Measurements from ENCODE around the gene GTF2F2.
A peak's percentile ranks its signal among the peaks of the same experiment; 100 is the strongest.

Gene GTF2F2

GRCh38 chr13:45122941-45123340 is 2.6 kb downstream of the GTF2F2 start:
- WGBS, 2 experiments (ENCODE audit: insufficient coverage in 2 of 2), result 94 to 96% methylated on average over 2 to 3 of the region's 6 CpGs
- H3K4me1 ChIP-seq (ENCODE audit: control insufficient read depth, insufficient read depth, low read length, poor library complexity, severe bottlenecking), result no peaks in the 10 kb centered on the region
- H3K4me3 ChIP-seq (ENCODE audit: extremely low read depth, insufficient read depth, low read length, poor library complexity, severe bottlenecking), result no peak overlapping the region
- peaks cover 9% of the 10 kb centered on the region for H3K36me3 ChIP-seq (ENCODE audit: control insufficient read depth, insufficient read depth, low read length)
- no peak overlapping the region for H3K27ac ChIP-seq (ENCODE audit: low read depth, low read length, severe bottlenecking)
- H3K9me3 ChIP-seq (ENCODE audit: control insufficient read depth, low read length), result no peaks in the 10 kb centered on the region

DNA sequence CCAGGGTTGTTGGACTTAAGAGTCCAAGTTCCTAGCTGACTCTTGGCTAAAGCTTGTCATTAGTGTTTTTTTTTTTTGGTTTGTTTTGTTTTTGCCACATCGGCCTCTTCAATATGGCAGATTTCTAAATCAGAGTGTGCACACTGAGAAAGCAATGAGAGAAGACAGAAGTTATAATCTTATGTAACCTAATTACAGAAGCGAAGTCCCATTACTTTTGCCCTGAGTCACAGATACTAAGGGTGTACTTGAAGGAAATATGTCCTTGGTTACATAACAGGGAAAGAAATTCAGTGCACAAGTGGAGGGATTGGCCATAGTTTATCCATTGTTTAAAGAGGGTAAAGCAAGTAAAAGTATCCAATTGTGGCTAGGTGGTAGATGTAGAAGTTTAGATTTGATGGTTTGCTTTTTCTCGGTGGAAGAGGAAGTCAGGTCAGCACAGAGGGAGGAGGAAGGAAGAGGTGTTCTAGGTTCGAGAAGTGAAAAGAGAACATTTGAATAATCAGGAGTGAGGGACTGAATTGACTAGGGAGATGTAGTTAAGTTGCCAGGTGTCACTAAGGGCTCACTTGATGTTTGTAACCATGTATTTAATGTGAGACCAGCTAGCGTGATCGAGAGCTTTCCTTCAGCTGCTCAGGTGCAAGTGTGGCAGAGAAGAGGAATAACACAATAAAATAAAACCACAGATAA is 12.2 kb downstream of the GTF2F2 start:
- peaks cover 7% of the 10 kb centered on the region for H3K36me3 ChIP-seq (ENCODE audit: control insufficient read depth, insufficient read depth, low read length)
- H3K27ac ChIP-seq (ENCODE audit: low read depth, low read length, severe bottlenecking), result no peak overlapping the region
- peaks cover 14% of the 10 kb centered on the region for H3K9me3 ChIP-seq (ENCODE audit: control insufficient read depth, low read length)
- WGBS, 2 experiments (ENCODE audit: insufficient coverage in 2 of 2), result 86 to 97% methylated on average over 2 to 3 of the region's 6 CpGs
- H3K4me1 ChIP-seq (ENCODE audit: control insufficient read depth, insufficient read depth, low read length, poor library complexity, severe bottlenecking), result no peaks in the 10 kb centered on the region
- H3K4me3 ChIP-seq (ENCODE audit: extremely low read depth, insufficient read depth, low read length, poor library complexity, severe bottlenecking), result no peak overlapping the region

DNA sequence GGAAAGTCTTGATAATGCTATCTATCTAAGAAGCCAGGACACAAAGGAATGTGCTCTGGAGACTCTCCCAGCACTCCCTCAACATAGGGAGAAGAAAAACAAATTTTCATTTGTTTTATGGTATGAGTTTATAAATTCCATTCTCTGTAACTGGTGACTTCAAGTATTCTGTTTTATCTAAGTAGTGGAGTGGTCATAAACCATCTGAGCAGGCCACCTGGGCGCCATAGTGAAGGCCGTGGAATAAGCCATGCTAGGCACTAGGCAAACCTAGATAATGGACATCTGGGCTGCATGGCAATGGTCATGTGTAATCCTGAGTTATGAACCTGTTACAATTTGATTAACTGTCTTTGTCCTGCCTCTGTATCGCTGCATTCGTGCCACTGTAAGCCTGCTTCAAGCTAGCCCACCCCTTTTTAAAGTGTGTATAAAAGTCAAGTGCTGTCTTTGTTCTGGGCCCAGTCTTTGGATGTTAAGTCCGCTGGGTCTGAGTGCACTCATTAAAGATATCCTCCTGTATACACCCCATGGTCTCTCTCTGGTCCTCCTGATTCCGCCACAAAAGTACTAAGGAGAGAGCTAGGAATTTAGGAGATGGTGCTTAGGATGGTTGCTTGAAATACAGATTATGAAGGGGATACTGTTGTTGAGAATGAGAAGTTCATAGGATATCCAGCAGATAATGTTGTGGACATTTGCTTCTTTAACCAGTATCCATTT is 13.2 kb downstream of the GTF2F2 start:
- WGBS, 2 experiments (ENCODE audit: insufficient coverage in 2 of 2), result 96 to 100% methylated on average over 2 to 4 of the region's 6 CpGs
- H3K4me1 ChIP-seq (ENCODE audit: control insufficient read depth, insufficient read depth, low read length, poor library complexity, severe bottlenecking), result no peaks in the 10 kb centered on the region
- peaks cover 14% of the 10 kb centered on the region for H3K9me3 ChIP-seq (ENCODE audit: control insufficient read depth, low read length)
- peak overlapping the region; percentile 69 for H3K27ac ChIP-seq (ENCODE audit: low read depth, low read length, severe bottlenecking)
- H3K4me3 ChIP-seq (ENCODE audit: extremely low read depth, insufficient read depth, low read length, poor library complexity, severe bottlenecking), result no peak overlapping the region
- peaks cover 14% of the 10 kb centered on the region for H3K36me3 ChIP-seq (ENCODE audit: control insufficient read depth, insufficient read depth, low read length)

DNA sequence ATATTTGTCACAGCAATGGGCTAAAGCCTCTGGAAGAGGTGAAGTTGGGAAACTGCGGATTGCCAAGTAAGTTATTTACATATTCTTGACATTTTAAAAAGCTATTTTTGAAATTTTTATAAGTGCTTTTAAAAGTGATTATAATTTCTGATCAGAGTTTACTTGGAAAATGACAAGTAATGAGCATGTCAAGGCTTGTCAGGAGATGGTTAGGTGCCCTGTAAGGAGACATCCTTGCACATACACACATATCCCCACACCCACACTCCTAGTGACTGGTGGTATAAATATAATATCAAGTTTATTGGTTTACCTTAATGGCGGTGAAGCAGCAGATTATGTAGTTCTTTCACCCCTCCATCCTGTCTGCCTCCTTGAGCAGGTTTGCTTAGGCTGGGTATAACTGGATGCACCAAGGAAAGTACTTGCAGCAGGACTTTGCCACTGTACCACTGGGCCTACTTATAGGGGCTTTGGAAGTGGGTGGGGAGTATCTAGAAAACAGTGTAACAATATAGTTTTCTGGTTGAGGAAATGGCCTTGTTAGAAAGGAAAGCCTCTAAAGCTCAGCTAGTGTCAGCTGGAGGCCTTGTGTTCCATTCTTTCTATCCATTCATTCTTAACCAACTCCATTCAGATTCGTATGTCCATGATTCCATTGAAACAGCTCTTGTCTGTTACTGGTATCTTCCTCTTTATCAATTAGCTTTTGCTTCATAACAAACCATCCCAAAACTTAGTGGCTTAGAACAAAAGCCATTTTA is 16.6 kb downstream of the GTF2F2 start:
- Histone ChIP-seq H3K4me3 (ENCODE audit: extremely low read depth, insufficient read depth, low read length, poor library complexity, severe bottlenecking) (no peak overlapping the region), H3K36me3 (ENCODE audit: control insufficient read depth, insufficient read depth, low read length) (peaks cover 26% of the 10 kb centered on the region), H3K27ac (ENCODE audit: low read depth, low read length, severe bottlenecking) (no peak overlapping the region), H3K4me1 (ENCODE audit: control insufficient read depth, insufficient read depth, low read length, poor library complexity, severe bottlenecking) (no peaks in the 10 kb centered on the region), H3K9me3 (ENCODE audit: control insufficient read depth, low read length) (peaks cover 14% of the 10 kb centered on the region)
- WGBS, 2 experiments (ENCODE audit: insufficient coverage in 2 of 2), result 83% methylated on average over 2 of the region's 3 CpGs; no CpG with 5 or more reads in 1 of the 2 experiments

- no peak overlapping the region for H3K4me3 ChIP-seq (ENCODE audit: extremely low read depth, insufficient read depth, low read length, poor library complexity, severe bottlenecking)
- 100% methylated on average over 1 of the region's 2 CpGs for WGBS, 2 experiments (ENCODE audit: insufficient coverage in 2 of 2)
- peaks cover 1% of the 10 kb centered on the region for H3K4me1 ChIP-seq (ENCODE audit: control insufficient read depth, insufficient read depth, low read length, poor library complexity, severe bottlenecking)
- peaks cover 9% of the 10 kb centered on the region for H3K9me3 ChIP-seq (ENCODE audit: control insufficient read depth, low read length)
- H3K36me3 ChIP-seq (ENCODE audit: control insufficient read depth, insufficient read depth, low read length), result peaks cover 26% of the 10 kb centered on the region
- H3K27ac ChIP-seq (ENCODE audit: low read depth, low read length, severe bottlenecking), result no peak overlapping the region
Measured at GRCh38 chr13:45137526-45137925, 17.2 kb downstream of the GTF2F2 start.

GRCh38 chr13:45138282-45138681 is 18.0 kb downstream of the GTF2F2 start:
- WGBS, 2 experiments (ENCODE audit: insufficient coverage in 2 of 2), result 88 to 97% methylated on average over 6 to 7 of the region's 7 CpGs

DNA sequence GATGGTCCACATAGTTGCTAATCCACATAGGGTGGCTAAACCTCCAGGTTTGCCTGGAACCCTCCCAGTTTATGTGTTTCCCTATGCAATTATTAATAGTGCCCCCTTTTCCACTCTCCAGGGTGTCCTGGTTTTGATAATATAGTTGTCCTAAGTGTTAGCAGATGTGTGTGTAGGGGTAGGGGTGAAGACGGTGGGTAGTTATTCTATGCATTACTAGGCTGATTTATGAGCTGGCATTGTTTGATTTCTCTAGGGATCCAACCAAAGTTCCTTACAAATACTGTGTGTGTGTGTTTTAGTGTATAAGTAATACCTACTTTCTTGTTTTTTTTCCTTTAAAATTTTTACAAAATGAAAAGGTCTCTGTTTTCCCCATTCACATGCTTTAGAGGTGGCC is 21.1 kb downstream of the GTF2F2 start:
- Histone ChIP-seq H3K36me3 (ENCODE audit: control insufficient read depth, insufficient read depth, low read length) (peaks cover 26% of the 10 kb centered on the region), H3K27ac (ENCODE audit: low read depth, low read length, severe bottlenecking) (no peak overlapping the region), H3K9me3 (ENCODE audit: control insufficient read depth, low read length) (no peaks in the 10 kb centered on the region), H3K4me1 (ENCODE audit: control insufficient read depth, insufficient read depth, low read length, poor library complexity, severe bottlenecking) (peaks cover 11% of the 10 kb centered on the region), H3K4me3 (ENCODE audit: extremely low read depth, insufficient read depth, low read length, poor library complexity, severe bottlenecking) (no peak overlapping the region)
- WGBS, 2 experiments (ENCODE audit: insufficient coverage in 2 of 2), result 88% methylated on average over 1 of the region's 1 CpG; no CpG with 5 or more reads in 1 of the 2 experiments

More at GRCh38 chr13:45138282-45138681, 18.0 kb downstream of the GTF2F2 start:
- Histone ChIP-seq H3K9me3 (ENCODE audit: control insufficient read depth, low read length) (peaks cover 8% of the 10 kb centered on the region), H3K4me3 (ENCODE audit: extremely low read depth, insufficient read depth, low read length, poor library complexity, severe bottlenecking) (no peak overlapping the region), H3K27ac (ENCODE audit: low read depth, low read length, severe bottlenecking) (no peak overlapping the region), H3K4me1 (ENCODE audit: control insufficient read depth, insufficient read depth, low read length, poor library complexity, severe bottlenecking) (peaks cover 9% of the 10 kb centered on the region), H3K36me3 (ENCODE audit: control insufficient read depth, insufficient read depth, low read length) (peaks cover 26% of the 10 kb centered on the region)

DNA sequence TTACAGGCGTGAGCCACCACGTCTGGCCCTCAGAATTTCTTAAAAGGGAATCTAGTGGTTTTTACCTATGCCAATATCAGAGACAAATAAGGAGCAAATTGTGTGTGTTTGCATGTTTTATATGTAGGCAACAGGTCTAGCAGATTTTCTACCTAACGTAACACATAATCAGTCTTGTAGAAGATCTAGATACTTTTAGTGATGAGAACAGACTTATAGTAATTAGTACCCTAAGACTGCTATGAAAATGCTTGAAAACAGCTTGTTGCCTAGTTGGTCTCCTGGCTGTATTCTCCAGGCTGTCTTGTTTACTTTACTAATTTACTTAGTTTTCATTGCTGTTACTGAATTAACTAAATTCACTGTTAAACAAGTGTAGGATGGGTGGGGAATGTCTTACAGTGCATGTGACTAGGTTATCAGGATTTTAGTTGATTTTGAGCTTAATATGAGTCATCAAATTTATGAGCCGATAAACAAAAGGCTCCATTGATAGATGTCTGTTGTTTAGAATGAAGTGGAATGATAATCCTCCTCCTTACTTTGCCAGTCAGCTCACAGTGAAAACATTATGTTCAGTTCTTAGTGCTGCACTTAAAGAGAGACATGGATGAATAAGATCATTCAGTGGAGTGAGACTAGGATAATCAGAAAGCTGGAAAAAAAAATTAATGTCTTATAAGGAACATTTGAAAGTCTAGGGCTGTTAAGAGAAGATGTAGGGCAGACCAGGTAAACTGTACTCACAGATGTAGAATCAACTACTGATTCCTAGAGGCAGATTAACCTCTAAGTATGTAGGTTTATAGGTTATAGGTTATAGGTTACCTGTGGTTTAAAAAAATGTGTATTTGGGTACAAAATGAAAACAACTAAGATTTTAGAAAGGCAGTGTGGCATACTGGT is 22.4 kb downstream of the GTF2F2 start:
- peak overlapping the region; percentile 73 for H3K27ac ChIP-seq (ENCODE audit: low read depth, low read length, severe bottlenecking)
- 86% methylated on average over 1 of the region's 4 CpGs; no CpG with 5 or more reads in 1 of the 2 experiments for WGBS, 2 experiments (ENCODE audit: insufficient coverage in 2 of 2)

DNA sequence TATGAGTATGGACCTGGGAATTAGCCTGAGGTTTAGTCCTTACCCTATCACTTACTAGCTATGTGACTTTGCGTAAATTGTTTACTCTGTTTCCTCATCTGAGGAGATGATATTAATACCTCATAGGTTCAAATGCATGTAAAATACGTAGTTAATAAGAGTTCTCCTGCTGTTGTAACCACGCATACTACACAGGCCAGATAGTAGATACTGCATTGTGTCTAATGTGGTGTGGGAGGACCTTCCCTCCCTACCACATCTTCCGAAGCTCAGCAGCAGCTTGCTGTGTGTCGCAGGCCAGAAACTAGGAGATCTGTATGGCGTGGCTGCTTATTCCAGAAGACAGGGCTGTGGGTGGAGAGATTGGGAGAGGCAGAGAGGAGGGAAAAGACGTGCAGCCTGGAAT is 23.0 kb downstream of the GTF2F2 start:
- Histone ChIP-seq H3K27ac (ENCODE audit: low read depth, low read length, severe bottlenecking) (peak overlapping the region; percentile 73), H3K4me3 (ENCODE audit: extremely low read depth, insufficient read depth, low read length, poor library complexity, severe bottlenecking) (no peak overlapping the region), H3K4me1 (ENCODE audit: control insufficient read depth, insufficient read depth, low read length, poor library complexity, severe bottlenecking) (peaks cover 11% of the 10 kb centered on the region), H3K9me3 (ENCODE audit: control insufficient read depth, low read length) (no peaks in the 10 kb centered on the region), H3K36me3 (ENCODE audit: control insufficient read depth, insufficient read depth, low read length) (peaks cover 17% of the 10 kb centered on the region)
- WGBS, 2 experiments (ENCODE audit: insufficient coverage in 2 of 2), result 94 to 96% methylated on average over 2 to 3 of the region's 7 CpGs

More for the DNA sequence above, 22.4 kb downstream of the GTF2F2 start:
- H3K4me1 ChIP-seq (ENCODE audit: control insufficient read depth, insufficient read depth, low read length, poor library complexity, severe bottlenecking), result peaks cover 11% of the 10 kb centered on the region
- H3K9me3 ChIP-seq (ENCODE audit: control insufficient read depth, low read length), result no peaks in the 10 kb centered on the region
- H3K4me3 ChIP-seq (ENCODE audit: extremely low read depth, insufficient read depth, low read length, poor library complexity, severe bottlenecking), result no peak overlapping the region
- H3K36me3 ChIP-seq (ENCODE audit: control insufficient read depth, insufficient read depth, low read length), result peaks cover 22% of the 10 kb centered on the region

DNA sequence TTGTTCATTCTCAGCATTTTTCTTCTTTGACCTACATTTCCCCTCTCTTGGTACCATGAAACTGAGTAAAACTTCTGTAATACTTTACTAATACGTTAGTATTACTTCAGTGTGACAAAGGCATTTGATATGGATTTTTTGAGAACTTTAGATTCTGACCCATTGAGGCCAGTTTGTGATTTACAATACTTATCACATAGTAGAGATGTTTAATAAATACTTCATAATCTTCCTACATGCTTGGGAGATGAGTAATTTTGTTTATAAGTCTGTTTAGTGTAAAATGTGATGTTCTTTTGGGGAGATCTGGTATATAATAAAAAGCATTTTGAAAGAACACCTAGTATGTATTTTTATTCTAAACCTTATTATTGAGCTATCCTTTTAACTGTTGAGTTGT is 29.7 kb downstream of the GTF2F2 start:
- H3K4me1 ChIP-seq (ENCODE audit: control insufficient read depth, insufficient read depth, low read length, poor library complexity, severe bottlenecking), result no peaks in the 10 kb centered on the region
- no CpG with 5 or more reads among the region's 1 CpG for WGBS, 2 experiments (ENCODE audit: insufficient coverage in 2 of 2)
- no peak overlapping the region for H3K4me3 ChIP-seq (ENCODE audit: extremely low read depth, insufficient read depth, low read length, poor library complexity, severe bottlenecking)
- H3K9me3 ChIP-seq (ENCODE audit: control insufficient read depth, low read length), result no peaks in the 10 kb centered on the region
- no peak overlapping the region for H3K27ac ChIP-seq (ENCODE audit: low read depth, low read length, severe bottlenecking)
- peaks cover 15% of the 10 kb centered on the region for H3K36me3 ChIP-seq (ENCODE audit: control insufficient read depth, insufficient read depth, low read length)
